Spleen (tissue), 11 donors: ENCODE data around the gene TXNL4B. TPM values are rescaled to one million over a fixed set of nuclear protein-coding genes. Genes with fewer than 3 reads are reported as not detected.

Experiments used
- DNase-seq: peaks from one replicate; pipeline ENCODE4 v3.0.0-alpha.2; 2020
- H3K27ac ChIP-seq, 8 donors: fragments of 200-600 bp; sonication (generic) in 7 of 8; 1 replicate in 4 of 8; 2 replicates in 4 of 8; pipeline versions ENCODE4 v1.5.0 to v1.8.0; 2016 to 2021; ENCODE audit warnings: inconsistent platforms in 4 of 8, mild to moderate bottlenecking in 4 of 8, moderate library complexity in 1 of 8
- H3K27me3 ChIP-seq, 7 donors: fragments of 200-600 bp; sonication (generic) in 6 of 7; replicated peaks in 1 of 7; 1 replicate in 4 of 7; 2 replicates in 3 of 7; pipeline versions ENCODE4 v1.5.0 to v1.8.0; 2016 to 2021; ENCODE audit warnings: inconsistent platforms in 3 of 7, mild to moderate bottlenecking in 1 of 7
- H3K36me3 ChIP-seq, 6 donors: fragments of 200-600 bp; sonication (generic) in 5 of 6; 1 replicate in 4 of 6; 2 replicates in 2 of 6; pipeline versions ENCODE4 v1.5.0 to v1.8.0; 2016 to 2021; ENCODE audit warnings: inconsistent platforms in 2 of 6
- H3K4me1 ChIP-seq, 6 donors: fragments of 200-600 bp; sonication (generic) in 5 of 6; 1 replicate in 3 of 6; 2 replicates in 3 of 6; pipeline versions ENCODE4 v1.5.0 to v1.8.0; 2016 to 2021; ENCODE audit warnings: inconsistent platforms in 3 of 6
- H3K4me3 ChIP-seq, 8 donors: fragments of 200-600 bp; sonication (generic) in 7 of 8; 1 replicate in 4 of 8; 2 replicates in 4 of 8; pipeline versions ENCODE4 v1.5.0 to v1.8.0; 2016 to 2021; ENCODE audit warnings: inconsistent platforms in 4 of 8, mild to moderate bottlenecking in 4 of 8, moderate library complexity in 2 of 8
- H3K9me3 ChIP-seq, 8 donors: fragments of 200-600 bp; sonication (generic) in 7 of 8; 1 replicate in 4 of 8; 2 replicates in 4 of 8; pipeline versions ENCODE4 v1.5.0 to v1.8.0; 2016 to 2021; ENCODE audit warnings: inconsistent platforms in 4 of 8
- POLR2A ChIP-seq, 3 donors: fragments of 450-650 bp; IDR thresholded peaks; one replicate each; pipeline ENCODE4 v1.5.1; 2017; ENCODE audit warnings: antibody characterized with exemption in 3 of 3, mild to moderate bottlenecking in 1 of 3
- POLR2AphosphoS5 ChIP-seq, 3 donors: sonication (generic); formaldehyde crosslinking; IDR thresholded peaks; one replicate each; pipeline ENCODE4 v1.5.1; 2017; ENCODE audit warnings: antibody characterized with exemption in 3 of 3
- WGBS, 5 donors: extraction: QIAGEN DNeasy Blood & Tissue Kit in 3 of 5; methylation state at CpG; one replicate each; pipeline versions ENCODE4 v1.1.5 to v1.1.7; 2013 to 2018; 5-methylcytosine and 5-hydroxymethylcytosine counted together
- intact Hi-C: fragments of 100-400 bp; cut with DNase I; formaldehyde crosslinking; loops from one replicate; pipeline ENCODE4 v1.15.0; 2023; ENCODE audit warnings: low total_unique reads
- polyA plus RNA-seq, 3 donors: library from polyadenylated mRNA; stranded (reverse); fragments of 200-250 nt; gene quantifications; one replicate each; pipeline ENCODE4 v1.2.1, GENCODE V29; 2013
- total RNA-seq, 7 donors: library from RNA; depleted of rRNA in 3 of 7; stranded (reverse); fragments of >200 nt in 3 of 7; fragmentation: NEBNext Ultra II Directional in 4 of 7; extraction: Animal tissue kit (Norgen Biotek cat#: 25700) in 4 of 7; gene quantifications; one replicate each; pipeline versions ENCODE4 v1.1.0 to v1.2.1, GENCODE V29; 2016 to 2021
- TF ChIP-seq, protein P1 (sequence below), 11 experiments: fragments of 200-600 bp in 7 of 11; fragments of 450-650 bp in 4 of 11; sonication (generic) in 4 of 11; IDR thresholded peaks in 8 of 11; conservative IDR thresholded peaks in 3 of 11; 1 replicate in 7 of 11; 2 replicates in 4 of 11; pipeline versions ENCODE4 v1.4.0 to v1.8.0; 2016 to 2021; ENCODE audit warnings: antibody characterized with exemption in 11 of 11, inconsistent platforms in 4 of 11, mild to moderate bottlenecking in 1 of 11
- donor health status: healthy with polysubstance abuse.
- donor health status: DM: no; HTN: no; CAD: no; lungs with moderate emphysema.
- donor health status: DM: no; HTN: no; CAD: no.
- donor health status: Bipolar disorder and iron deficiency.
- donor health status: healthy.
- donor health status: DM: no; HTN: no; CAD: no.
- donor health status: DM: yes; HTN: yes; CAD: no.

The TXNL4B gene
- total and polyA plus RNA-seq, 10 donors, result 5.7 to 21.3 (median 13.7) TPM

GRCh38 chr16:72131036-72131435 is 37.6 kb upstream of the TXNL4B start:
- Histone ChIP-seq H3K27ac (no peak overlapping the region), H3K9me3 (no peaks in the 10 kb centered on the region), H3K36me3 (no peaks in the 10 kb centered on the region), H3K4me1 (peaks cover 0 to 6% (median 0%) of the 10 kb centered on the region in 6 donors), H3K27me3 (no peaks in the 10 kb centered on the region), H3K4me3 (no peak overlapping the region)
- 70 to 86% (median 80%) methylated on average over 6 of the region's 6 CpGs for WGBS, 5 donors
- intact Hi-C loops, result no loop called here
- TF ChIP-seq POLR2AphosphoS5 (IDR thresholded peaks at IDR 0.05) (no peak), POLR2A (IDR thresholded peaks at IDR 0.05) (no peak)
- TF ChIP-seq, protein P1, sequence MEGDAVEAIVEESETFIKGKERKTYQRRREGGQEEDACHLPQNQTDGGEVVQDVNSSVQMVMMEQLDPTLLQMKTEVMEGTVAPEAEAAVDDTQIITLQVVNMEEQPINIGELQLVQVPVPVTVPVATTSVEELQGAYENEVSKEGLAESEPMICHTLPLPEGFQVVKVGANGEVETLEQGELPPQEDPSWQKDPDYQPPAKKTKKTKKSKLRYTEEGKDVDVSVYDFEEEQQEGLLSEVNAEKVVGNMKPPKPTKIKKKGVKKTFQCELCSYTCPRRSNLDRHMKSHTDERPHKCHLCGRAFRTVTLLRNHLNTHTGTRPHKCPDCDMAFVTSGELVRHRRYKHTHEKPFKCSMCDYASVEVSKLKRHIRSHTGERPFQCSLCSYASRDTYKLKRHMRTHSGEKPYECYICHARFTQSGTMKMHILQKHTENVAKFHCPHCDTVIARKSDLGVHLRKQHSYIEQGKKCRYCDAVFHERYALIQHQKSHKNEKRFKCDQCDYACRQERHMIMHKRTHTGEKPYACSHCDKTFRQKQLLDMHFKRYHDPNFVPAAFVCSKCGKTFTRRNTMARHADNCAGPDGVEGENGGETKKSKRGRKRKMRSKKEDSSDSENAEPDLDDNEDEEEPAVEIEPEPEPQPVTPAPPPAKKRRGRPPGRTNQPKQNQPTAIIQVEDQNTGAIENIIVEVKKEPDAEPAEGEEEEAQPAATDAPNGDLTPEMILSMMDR (IDR thresholded peaks at IDR 0.05 in 8 of 11, conservative IDR thresholded peaks at IDR 0.05 in 3 of 11), result no peak
- no peak for DNase-seq

DNA sequence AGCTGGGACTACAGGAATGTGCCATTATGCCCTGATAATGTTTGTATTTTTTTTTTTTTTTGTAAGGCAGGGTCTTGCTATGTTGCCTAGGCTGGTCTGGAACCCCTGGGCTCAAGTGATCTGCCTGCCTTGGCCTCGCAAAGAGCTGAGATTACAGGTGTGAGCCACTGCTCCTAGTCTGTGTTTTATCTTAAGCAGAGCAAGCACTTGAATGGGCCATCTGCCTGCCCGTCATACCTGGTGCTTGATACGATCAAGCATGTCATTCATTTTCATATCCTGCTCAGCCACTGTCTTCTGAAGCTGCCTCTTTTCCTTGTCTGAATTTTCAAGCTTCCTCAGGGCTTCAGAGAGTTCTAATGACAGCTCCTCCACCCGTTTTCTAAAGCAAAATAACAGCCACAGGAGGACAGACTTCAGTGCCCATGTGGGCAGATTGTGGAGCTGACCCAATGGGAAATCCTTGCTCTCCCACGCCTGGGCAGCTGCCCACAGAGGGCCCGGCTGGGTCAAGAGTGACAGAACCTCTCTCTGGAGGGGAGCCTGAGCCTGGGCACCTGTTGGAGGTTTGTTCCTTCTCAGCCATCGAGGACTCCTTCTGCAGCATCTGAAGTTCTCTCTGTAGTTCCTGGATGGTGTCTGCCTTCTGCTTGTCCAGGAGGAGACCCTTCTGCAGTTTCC is 36.7 kb upstream of the TXNL4B start:
- H3K4me3 ChIP-seq, result no peak overlapping the region
- no peak for DNase-seq
- no peaks in the 10 kb centered on the region for H3K27me3 ChIP-seq
- H3K4me1 ChIP-seq, result peaks cover 0 to 15% (median 3%) of the 10 kb centered on the region in 6 donors
- intact Hi-C loops, result loop anchor here (10.0 kb wide), 1 partner anchor 335 kb away; no protein-coding TSS in a partner anchor
- no peaks in the 10 kb centered on the region for H3K9me3 ChIP-seq
- no peak for TF ChIP-seq POLR2A (IDR thresholded peaks at IDR 0.05)
- H3K36me3 ChIP-seq, result no peaks in the 10 kb centered on the region
- no peak overlapping the region for H3K27ac ChIP-seq
- WGBS, 5 donors, result 75 to 88% (median 83%) methylated on average over 7 of the region's 7 CpGs

- H3K4me3 ChIP-seq, result no peak overlapping the region
- 82 to 89% (median 85%) methylated on average over 9 of the region's 9 CpGs for WGBS, 5 donors
These were observed 35.3 kb upstream of the TXNL4B start for GRCh38 chr16:72128701-72129100.

DNA sequence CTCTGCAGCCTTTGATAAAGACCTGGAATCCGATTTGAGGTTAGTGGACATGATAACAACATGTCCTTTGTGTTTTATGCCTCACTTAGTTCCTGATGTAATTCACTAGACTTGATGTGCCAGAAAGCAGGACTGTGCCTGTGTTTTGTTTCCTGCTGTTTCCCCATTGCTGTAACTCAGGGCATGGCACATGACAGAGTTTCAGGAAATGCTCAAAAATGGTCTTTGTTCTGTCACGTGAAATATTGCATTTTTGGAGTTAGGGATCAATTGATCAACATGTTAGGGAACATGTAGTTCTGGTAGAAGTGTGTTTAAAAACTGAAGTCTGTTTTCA is 33.0 kb upstream of the TXNL4B start:
- WGBS, 5 donors, result 44 to 67% (median 54%) methylated on average over 2 of the region's 2 CpGs
- intact Hi-C loops, result loop anchor here (10.0 kb wide), 1 partner anchor 338 kb away; no protein-coding TSS in a partner anchor
- no peak overlapping the region for H3K27ac ChIP-seq

More at GRCh38 chr16:72128701-72129100, 35.3 kb upstream of the TXNL4B start:
- intact Hi-C loops, result loop anchor here (10.0 kb wide), 1 partner anchor 336 kb away; no protein-coding TSS in a partner anchor
- H3K27ac ChIP-seq, result no peak overlapping the region
- no peak for TF ChIP-seq POLR2AphosphoS5 (IDR thresholded peaks at IDR 0.05)
- TF ChIP-seq, protein P1 (IDR thresholded peaks at IDR 0.05 in 8 of 11, conservative IDR thresholded peaks at IDR 0.05 in 3 of 11), result no peak
- no peak for TF ChIP-seq POLR2A (IDR thresholded peaks at IDR 0.05)
- no peaks in the 10 kb centered on the region for H3K36me3 ChIP-seq
- DNase-seq, result no peak
- H3K9me3 ChIP-seq, result no peaks in the 10 kb centered on the region
- peaks cover 0 to 23% (median 8%) of the 10 kb centered on the region in 6 donors for H3K4me1 ChIP-seq
- no peaks in the 10 kb centered on the region for H3K27me3 ChIP-seq

More for the DNA sequence above, 33.0 kb upstream of the TXNL4B start:
- DNase-seq, result no peak
- H3K27me3 ChIP-seq, result no peaks in the 10 kb centered on the region
- H3K36me3 ChIP-seq, result no peaks in the 10 kb centered on the region
- H3K4me1 ChIP-seq, result peaks cover 0 to 23% (median 8%) of the 10 kb centered on the region in 6 donors
- no peak overlapping the region for H3K4me3 ChIP-seq
- H3K9me3 ChIP-seq, result no peaks in the 10 kb centered on the region
- TF ChIP-seq POLR2A (IDR thresholded peaks at IDR 0.05) (no peak), POLR2AphosphoS5 (IDR thresholded peaks at IDR 0.05) (no peak)
- TF ChIP-seq, protein P1 (IDR thresholded peaks at IDR 0.05 in 8 of 11, conservative IDR thresholded peaks at IDR 0.05 in 3 of 11), result no peak
